Hindlimb muscle (tissue), 1 donor: ENCODE measurements around the gene NTNG2. TPM values are rescaled to one million over a fixed set of nuclear protein-coding genes. Genes with fewer than 3 reads are reported as not detected.

Experiments
- DNase-seq: peaks from one replicate; pipeline ENCODE4 v3.0.0-alpha.2; 2013
- polyA plus RNA-seq: library from polyadenylated mRNA; unstranded; fragments of 120-200 nt; gene quantifications from one replicate; pipeline ENCODE4 v1.2.1, GENCODE V29; 2013; ENCODE audit not compliant: insufficient read length

NTNG2 gene
- polyA plus RNA-seq, 1 donor, result 0.28 TPM

GRCh38 chr9:132207215-132207614 lies 45.4 kb downstream of the NTNG2 start:
- DNase-seq, result no peak

DNA sequence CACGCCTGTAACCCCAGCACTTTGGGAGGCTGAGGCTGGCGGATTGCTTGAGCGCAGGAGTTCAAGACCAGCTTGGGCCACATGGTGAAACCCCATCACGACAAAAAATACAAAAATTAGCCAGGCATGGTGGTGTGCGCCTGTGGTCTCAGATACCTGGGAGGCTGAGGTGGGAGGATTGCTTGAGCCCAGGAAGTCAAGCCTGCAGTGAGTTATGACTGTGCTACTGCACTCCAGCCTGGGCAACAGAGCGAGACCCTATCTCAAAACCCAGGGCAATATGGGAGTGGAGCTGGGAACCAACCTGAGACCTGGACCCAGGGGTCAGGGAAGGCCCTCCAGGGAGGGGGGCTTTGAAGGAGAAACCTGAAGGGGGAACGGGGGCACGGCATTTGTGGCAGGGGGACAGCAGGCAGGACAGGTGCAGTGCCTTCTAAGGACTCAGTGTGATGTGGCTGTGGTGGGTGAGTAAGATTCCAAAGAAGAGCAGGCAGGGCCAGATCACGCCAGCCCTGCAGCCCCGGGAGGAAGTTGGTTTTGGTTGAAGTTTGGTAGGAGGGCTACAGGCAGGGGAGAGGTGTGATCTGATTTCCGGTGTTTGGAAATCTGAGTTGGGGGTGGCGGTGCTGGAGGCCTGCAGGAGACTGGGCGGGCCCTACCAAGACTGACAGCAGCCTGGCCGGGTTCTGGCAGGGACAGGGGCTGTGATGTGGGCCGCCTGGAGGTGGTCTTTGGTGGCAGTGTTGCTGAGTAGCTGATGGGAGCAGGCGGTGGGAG lies 46.2 kb downstream of the NTNG2 start:
- no peak for DNase-seq

DNA sequence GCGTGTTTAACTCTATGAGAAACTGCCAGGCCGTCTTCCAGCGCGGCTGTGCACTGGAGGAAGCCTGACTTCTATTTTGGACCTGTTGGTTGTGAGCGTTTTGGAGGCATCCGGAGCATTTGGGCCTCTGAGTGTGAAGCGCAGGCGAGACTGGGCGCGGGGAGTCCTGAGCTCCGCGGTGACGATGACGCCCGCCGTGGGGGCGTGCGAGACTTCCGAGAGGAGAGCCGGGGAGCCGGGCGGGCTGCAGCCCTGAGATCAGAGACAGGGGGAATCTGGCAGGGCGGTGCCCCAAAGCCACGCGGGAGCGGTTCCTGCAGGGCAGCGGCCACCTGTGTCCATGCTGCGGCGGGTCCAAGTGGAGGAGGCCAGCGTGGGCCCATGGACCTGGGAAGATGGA lies 47.4 kb downstream of the NTNG2 start:
- DNase-seq, result no peak

GRCh38 chr9:132210472-132211145 lies 48.8 kb downstream of the NTNG2 start:
- DNase-seq, result no peak

GRCh38 chr9:132211570-132211969 lies 49.7 kb downstream of the NTNG2 start:
- no peak for DNase-seq

GRCh38 chr9:132214027-132214622 lies 52.3 kb downstream of the NTNG2 start:
- peak; percentile 75 for DNase-seq

DNA sequence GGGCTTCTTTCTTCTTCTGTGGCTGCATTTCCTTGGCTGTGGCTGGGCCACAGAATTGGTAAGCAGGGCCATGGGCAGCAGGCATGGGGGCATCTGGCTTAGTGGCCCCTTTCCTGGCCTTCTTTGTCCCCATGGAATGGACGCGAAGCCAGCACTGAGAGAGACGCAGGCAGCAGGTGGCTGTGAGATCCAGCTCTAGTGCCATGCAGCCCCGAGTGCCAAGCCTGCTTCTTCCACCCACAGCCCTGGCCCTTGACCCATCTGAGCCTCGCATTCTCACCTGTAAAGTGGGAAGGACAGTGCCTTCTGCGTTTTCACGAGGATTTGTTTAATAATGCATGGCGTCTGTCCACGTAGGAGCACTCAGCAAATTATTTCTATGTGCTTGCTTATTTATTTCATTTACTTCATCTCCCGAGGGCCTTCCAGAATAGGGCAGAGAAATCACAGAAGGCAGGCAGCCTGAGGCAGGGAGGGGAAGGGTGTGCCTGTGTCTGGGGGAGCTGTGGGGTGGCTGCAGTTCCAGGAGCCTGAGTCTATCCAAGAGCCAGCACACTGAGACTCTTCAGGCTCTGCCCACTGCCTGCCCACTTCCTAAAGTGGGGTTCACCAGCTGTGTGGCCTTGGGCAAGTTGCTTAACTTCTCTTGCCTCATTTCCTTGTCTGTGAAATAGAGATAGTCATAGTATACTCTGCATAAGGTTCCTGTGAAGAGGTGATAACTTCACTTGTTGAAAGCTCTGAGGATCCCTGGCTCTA lies 55.2 kb downstream of the NTNG2 start:
- no peak for DNase-seq

DNA sequence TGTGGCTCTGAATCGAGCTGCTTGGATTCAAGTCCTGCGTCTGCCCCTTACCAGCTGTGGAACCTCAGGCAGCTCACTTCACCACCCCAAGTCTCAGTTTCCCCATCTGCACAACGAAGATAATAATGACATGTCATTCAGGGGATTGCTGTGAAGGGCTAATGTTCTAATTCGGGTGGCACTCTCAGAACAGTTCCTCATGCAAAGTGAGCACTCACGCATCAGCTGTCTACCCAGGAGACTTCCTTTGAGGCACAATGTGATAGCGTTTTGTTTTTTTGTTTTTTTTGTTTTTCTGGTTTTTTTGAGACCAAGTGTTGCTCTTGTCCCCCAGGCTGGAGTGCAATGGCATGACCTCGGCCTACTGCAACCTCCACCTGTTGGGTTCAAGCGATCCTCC lies 56.4 kb downstream of the NTNG2 start:
- DNase-seq, result no peak

DNA sequence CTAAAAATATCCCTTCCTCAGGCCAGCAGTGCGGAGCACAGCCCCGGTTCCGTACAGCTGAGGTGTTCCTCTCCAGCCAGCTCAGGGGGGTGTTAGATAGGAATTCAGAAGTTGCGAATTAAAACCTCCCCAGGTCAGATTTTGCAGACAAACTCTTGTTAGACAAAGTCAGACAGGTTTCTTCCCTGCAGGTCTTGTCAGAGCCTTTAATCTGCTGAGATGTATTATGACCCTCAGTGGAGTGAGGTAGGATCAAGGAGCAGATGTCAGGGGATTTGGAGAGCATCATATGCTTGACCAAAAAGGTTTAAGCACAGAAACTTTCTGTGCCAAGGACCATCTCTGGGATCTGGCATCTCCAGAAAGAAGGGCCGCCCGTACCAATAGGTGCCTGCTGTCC lies 60.1 kb downstream of the NTNG2 start:
- no peak for DNase-seq

DNA sequence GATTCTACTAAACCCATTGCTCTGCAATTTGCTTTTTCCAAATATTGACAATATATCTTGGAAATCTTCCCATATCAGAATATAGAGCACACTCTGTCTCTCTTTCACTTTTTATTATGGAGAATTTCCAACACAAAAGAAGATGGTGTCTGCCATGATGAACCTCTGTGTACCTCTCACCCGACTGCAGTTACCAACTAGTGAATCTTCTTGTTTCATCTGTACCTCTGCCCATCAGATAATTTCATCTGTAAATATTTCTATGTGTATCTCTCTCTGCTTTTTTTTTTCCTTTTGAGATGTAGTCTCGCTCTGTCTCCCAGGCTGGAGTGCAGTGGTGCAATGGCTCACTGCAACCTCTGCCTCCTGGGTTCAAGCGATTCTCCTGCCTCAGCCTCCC lies 62.8 kb downstream of the NTNG2 start:
- DNase-seq, result no peak

DNA sequence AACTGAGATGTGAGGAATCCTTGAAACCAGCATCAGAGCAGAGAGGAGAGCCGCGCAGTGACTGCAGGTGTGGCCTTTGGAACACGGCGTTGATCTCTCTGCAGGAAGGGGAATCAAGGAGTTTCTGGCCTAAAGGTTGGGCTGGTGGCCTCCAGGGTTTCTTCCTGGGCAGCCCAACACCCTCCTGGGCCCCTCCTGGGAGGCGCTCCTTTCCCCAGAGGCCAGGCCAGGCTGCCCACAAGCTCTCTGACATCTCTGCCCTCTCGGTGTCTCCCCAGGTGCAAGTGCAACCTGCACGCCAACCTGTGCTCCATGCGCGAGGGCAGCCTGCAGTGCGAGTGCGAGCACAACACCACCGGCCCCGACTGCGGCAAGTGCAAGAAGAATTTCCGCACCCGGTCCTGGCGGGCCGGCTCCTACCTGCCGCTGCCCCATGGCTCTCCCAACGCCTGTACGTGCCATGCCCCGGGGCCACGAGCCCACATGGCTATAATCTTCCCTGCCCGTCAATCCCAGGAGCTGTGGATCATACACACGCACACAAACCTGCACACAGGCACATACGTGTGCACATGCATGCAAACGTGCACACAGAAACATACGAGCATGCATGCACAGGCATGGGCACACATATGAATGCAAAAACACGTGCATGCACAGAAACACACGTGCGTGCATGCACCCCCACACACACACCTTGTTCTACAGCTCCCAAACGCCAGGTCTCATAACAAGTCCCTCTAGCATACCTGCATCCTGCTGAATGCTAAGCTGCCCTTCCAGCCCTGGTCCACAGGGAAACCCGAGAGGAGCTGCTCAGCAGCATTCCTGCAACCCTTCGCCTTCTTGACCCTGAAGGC lies 64.9 kb downstream of the NTNG2 start:
- DNase-seq, result no peak

GRCh38 chr9:132228062-132228461 lies 66.2 kb downstream of the NTNG2 start:
- DNase-seq, result no peak

- DNase-seq, result no peak
Observed at GRCh38 chr9:132230605-132231004, 68.7 kb downstream of the NTNG2 start.

- no peak for DNase-seq
Observed at GRCh38 chr9:132231019-132231701, 69.3 kb downstream of the NTNG2 start.

DNA sequence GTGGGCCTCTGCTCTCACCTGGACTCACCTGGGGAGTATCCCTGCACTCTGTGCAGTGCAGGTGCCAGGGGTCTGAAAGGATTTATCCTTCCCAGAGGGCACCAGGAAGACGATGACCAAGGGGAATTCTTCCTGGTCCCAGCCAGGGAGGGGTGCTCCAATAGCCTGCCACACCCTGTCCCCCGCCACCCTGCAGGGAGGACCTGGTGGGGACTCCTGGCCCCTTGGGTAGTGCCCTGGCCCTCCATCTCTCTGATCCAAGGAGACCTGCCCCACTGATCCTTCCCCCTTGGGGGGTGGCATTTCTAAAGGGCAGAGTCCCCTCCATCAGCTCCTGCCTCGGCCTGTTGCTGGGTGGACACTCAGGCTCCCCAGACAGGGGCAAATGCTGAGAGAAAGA lies 70.7 kb downstream of the NTNG2 start:
- DNase-seq, result no peak

- no peak for DNase-seq
Observed at GRCh38 chr9:132233138-132233537, 71.3 kb downstream of the NTNG2 start.

- DNase-seq, result no peak
Observed at GRCh38 chr9:132234535-132234934, 72.7 kb downstream of the NTNG2 start.

DNA sequence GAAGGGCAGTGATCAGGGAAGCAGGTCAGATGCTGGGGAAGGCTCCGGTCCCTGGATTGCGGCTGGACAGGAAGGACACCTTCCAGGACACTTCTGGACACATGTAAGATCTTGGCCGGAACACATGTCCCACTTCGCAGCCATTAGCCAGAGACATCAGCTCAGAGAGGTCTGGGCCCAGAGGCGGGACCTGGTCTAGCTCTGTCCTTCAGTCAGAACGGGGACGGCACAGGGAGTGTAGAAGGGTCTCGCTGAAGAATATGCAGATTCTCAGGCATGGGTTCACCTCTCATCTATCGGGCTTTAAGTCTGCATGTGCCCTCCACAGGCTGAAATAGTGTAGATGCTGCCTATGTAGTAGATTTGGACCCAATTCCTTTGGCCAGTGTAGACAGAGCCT lies 73.3 kb downstream of the NTNG2 start:
- DNase-seq, result no peak

DNA sequence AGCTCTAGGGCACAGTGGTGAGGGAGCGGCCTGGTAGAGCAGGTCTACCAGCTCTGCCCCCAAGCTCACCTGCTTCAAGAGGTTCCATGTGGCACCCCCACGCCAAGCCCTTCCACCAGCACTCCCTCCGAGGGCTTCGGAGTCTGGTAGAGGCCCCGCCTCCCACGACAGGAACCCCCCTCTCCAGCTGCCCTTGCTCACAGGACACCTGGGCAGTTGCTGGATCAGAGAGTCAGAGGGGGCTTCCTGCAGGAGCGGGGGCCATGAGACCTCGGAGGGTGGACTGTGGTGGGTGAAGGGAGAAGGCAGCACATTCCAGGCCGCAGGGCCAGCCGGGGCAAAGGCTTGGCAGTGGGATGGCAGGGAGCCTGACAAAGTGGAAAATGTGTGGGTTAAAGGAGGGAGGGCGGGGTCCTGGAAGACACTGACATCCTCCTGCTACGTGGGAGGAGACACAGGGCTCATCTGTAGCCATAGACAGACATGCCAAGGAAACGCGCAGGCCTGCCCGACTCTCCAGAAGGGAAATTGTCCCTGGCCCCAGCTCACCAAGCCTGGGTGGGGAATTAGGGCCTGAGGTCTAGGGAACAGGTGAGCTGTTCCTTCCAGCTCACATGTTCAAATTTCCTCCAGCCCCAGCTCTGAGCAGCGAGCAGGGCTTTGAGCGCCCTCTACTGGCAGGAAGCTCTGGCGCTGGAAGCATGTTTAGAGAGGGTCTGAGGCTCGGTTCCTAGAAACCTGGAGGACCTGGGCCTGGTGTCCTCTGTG lies 74.2 kb downstream of the NTNG2 start:
- DNase-seq, result peak; percentile 82

GRCh38 chr9:132236662-132237311 lies 74.9 kb downstream of the NTNG2 start:
- DNase-seq, result no peak
